Activated CD4-positive, alpha-beta memory T cell treated with anti-CD3 and anti-CD28 coated beads, Interleukin-2, amount 10 ng/mL, durations not matched to agents 7 days and 5 days (primary cell): ENCODE data around the gene ATP8A1. TPM values are rescaled to one million over a fixed set of nuclear protein-coding genes. Genes with fewer than 3 reads are reported as not detected.
A peak's percentile ranks its signal among the peaks of the same experiment; 100 is the strongest.
"Not testable (repeated sequence)": the region's sequence is repeated elsewhere in the genome, so short reads cannot be mapped to it uniquely, and the experiment has no call there.

Experiments used
- CTCF ChIA-PET: fragments of 350-600 bp; sonication (Branson Sonifier 250); formaldehyde crosslinking; loops from one replicate; lab custom pipeline; 2021; ENCODE audit warnings: antibody characterized with exemption, inconsistent platforms; lab: Charles Lee
- POLR2A ChIA-PET: fragments of 350-600 bp; sonication (Branson Sonifier 250); formaldehyde crosslinking; loops from one replicate; lab custom pipeline; 2021; ENCODE audit warnings: antibody characterized with exemption; lab: Charles Lee
- DNase-seq: peaks from one replicate; pipeline ENCODE4 v3.0.0-alpha.2; 2020
- H3K27ac Mint-ChIP-seq: one replicate; pipeline ENCODE4 v1.8.0; 2021; ENCODE audit warnings: mild to moderate bottlenecking, mixed read lengths
- H3K27me3 Mint-ChIP-seq: one replicate; pipeline ENCODE4 v1.8.0; 2021; ENCODE audit warnings: mixed read lengths
- H3K36me3 Mint-ChIP-seq: one replicate; pipeline ENCODE4 v1.8.0; 2021; ENCODE audit warnings: low read depth, mixed read lengths
- H3K4me1 Mint-ChIP-seq: one replicate; pipeline ENCODE4 v1.8.0; 2021; ENCODE audit warnings: mixed read lengths
- H3K4me3 Mint-ChIP-seq: one replicate; pipeline ENCODE4 v1.8.0; 2021; ENCODE audit warnings: mild to moderate bottlenecking, mixed read lengths
- H3K9me3 Mint-ChIP-seq: one replicate; pipeline ENCODE4 v1.8.0; 2021; ENCODE audit warnings: mixed read lengths
- total RNA-seq, 2 experiments: library from RNA; stranded (reverse); gene quantifications; one replicate each; pipeline ENCODE4 v1.2.3, GENCODE V29; 2021

The ATP8A1 gene
- total RNA-seq, 2 experiments from 2014 or later, result 18.7 to 19.8 TPM

GRCh38 chr4:42397635-42398170, 259.2 kb downstream of the ATP8A1 start:
- CTCF ChIA-PET, result interaction anchor here (0.6 to 1.5 kb wide), 2 partner anchors 26 to 122 kb away, joined by 3 read pairs; no protein-coding TSS in a partner anchor

GRCh38 chr4:42396752-42397634, 259.9 kb downstream of the ATP8A1 start, which contains the start of gene SHISA3:
Gene SHISA3, plus strand, starts transcription at chr4:42397488. Its CDS starts 569 bp downstream, at chr4:42398057.
- peak; percentile 38 for DNase-seq
- ChIA-PET POLR2A (interaction anchor here (0.6 kb wide), 1 partner anchor 435 kb away, joined by 3 read pairs; no protein-coding TSS in a partner anchor), CTCF (interaction anchor here (0.6 to 0.7 kb wide), 2 partner anchors 25 to 122 kb away, joined by 3 read pairs; no protein-coding TSS in a partner anchor)
- no peaks in the 10 kb centered on the region for H3K9me3 Mint-ChIP-seq
- no peaks in the 10 kb centered on the region for H3K36me3 Mint-ChIP-seq
- H3K4me1 Mint-ChIP-seq, result peaks cover 21% of the 10 kb centered on the region
- peaks cover 67% of the 10 kb centered on the region for H3K27me3 Mint-ChIP-seq
- H3K4me3 Mint-ChIP-seq, result peak within 1 kb of the TSS; percentile 69
- no peak within 1 kb of the TSS for H3K27ac Mint-ChIP-seq

More at GRCh38 chr4:42397635-42398170, 259.2 kb downstream of the ATP8A1 start:
- Mint-ChIP-seq H3K27me3 (peaks cover 67% of the 10 kb centered on the region), H3K27ac (no peak overlapping the region), H3K4me3 (peak overlapping the region; percentile 69), H3K4me1 (peaks cover 21% of the 10 kb centered on the region), H3K36me3 (no peaks in the 10 kb centered on the region), H3K9me3 (no peaks in the 10 kb centered on the region)
- no peak for DNase-seq
- POLR2A ChIA-PET, result interaction anchor here (0.6 kb wide), 1 partner anchor 436 kb away, joined by 3 read pairs; no protein-coding TSS in a partner anchor

- ChIA-PET CTCF (interaction anchor here (0.6 to 0.7 kb wide), 2 partner anchors 13 to 24 kb away, joined by 3 read pairs; no protein-coding TSS in a partner anchor), POLR2A (no interaction called here)
- H3K4me3 Mint-ChIP-seq, result peak overlapping the region; percentile 69
- H3K36me3 Mint-ChIP-seq, result no peaks in the 10 kb centered on the region
- no peak overlapping the region for H3K27ac Mint-ChIP-seq
- peaks cover 64% of the 10 kb centered on the region for H3K27me3 Mint-ChIP-seq
- DNase-seq, result no peak
- H3K9me3 Mint-ChIP-seq, result no peaks in the 10 kb centered on the region
- H3K4me1 Mint-ChIP-seq, result peaks cover 21% of the 10 kb centered on the region
Measured at GRCh38 chr4:42396361-42396751, 260.5 kb downstream of the ATP8A1 start.

- CTCF ChIA-PET, result interaction anchor here (0.6 kb wide), 1 partner anchor 14 kb away, joined by 3 read pairs; no protein-coding TSS in a partner anchor
- no peak overlapping the region for H3K27ac Mint-ChIP-seq
- H3K27me3 Mint-ChIP-seq, result peaks cover 56% of the 10 kb centered on the region
- peaks cover 21% of the 10 kb centered on the region for H3K4me1 Mint-ChIP-seq
- H3K36me3 Mint-ChIP-seq, result no peaks in the 10 kb centered on the region
- POLR2A ChIA-PET, result no interaction called here
- no peak overlapping the region for H3K4me3 Mint-ChIP-seq
- no peaks in the 10 kb centered on the region for H3K9me3 Mint-ChIP-seq
- DNase-seq, result no peak
Measured at GRCh38 chr4:42395595-42395994, 261.3 kb downstream of the ATP8A1 start.

GRCh38 chr4:42392436-42392835, 264.5 kb downstream of the ATP8A1 start:
- Mint-ChIP-seq H3K9me3 (no peaks in the 10 kb centered on the region), H3K27ac (no peak overlapping the region), H3K36me3 (no peaks in the 10 kb centered on the region), H3K27me3 (peaks cover 31% of the 10 kb centered on the region), H3K4me3 (no peak overlapping the region), H3K4me1 (peaks cover 11% of the 10 kb centered on the region)
- ChIA-PET POLR2A (no interaction called here), CTCF (no interaction called here)
- DNase-seq, result no peak

GRCh38 chr4:42391981-42392380, 264.9 kb downstream of the ATP8A1 start:
- H3K27me3 Mint-ChIP-seq, result peaks cover 26% of the 10 kb centered on the region
- POLR2A ChIA-PET, result no interaction called here
- H3K36me3 Mint-ChIP-seq, result no peaks in the 10 kb centered on the region
- CTCF ChIA-PET, result no interaction called here
- no peak overlapping the region for H3K4me3 Mint-ChIP-seq
- H3K27ac Mint-ChIP-seq, result no peak overlapping the region
- no peak for DNase-seq
- peaks cover 7% of the 10 kb centered on the region for H3K4me1 Mint-ChIP-seq
- H3K9me3 Mint-ChIP-seq, result no peaks in the 10 kb centered on the region

GRCh38 chr4:42391355-42391664, 265.6 kb downstream of the ATP8A1 start:
- Mint-ChIP-seq H3K27me3 (peaks cover 20% of the 10 kb centered on the region), H3K36me3 (no peaks in the 10 kb centered on the region), H3K4me3 (no peak overlapping the region), H3K9me3 (no peaks in the 10 kb centered on the region), H3K27ac (no peak overlapping the region), H3K4me1 (peaks cover under 1% of the 10 kb centered on the region)
- CTCF ChIA-PET, result no interaction called here
- POLR2A ChIA-PET, result no interaction called here
- no peak for DNase-seq

- Mint-ChIP-seq H3K4me1 (no peaks in the 10 kb centered on the region), H3K27me3 (peaks cover 17% of the 10 kb centered on the region), H3K9me3 (no peaks in the 10 kb centered on the region), H3K4me3 (no peak overlapping the region), H3K27ac (no peak overlapping the region), H3K36me3 (no peaks in the 10 kb centered on the region)
- ChIA-PET CTCF (no interaction called here), POLR2A (no interaction called here)
- DNase-seq, result no peak
Measured at GRCh38 chr4:42390622-42391354, 266.1 kb downstream of the ATP8A1 start.

- H3K9me3 Mint-ChIP-seq, result no peaks in the 10 kb centered on the region
- POLR2A ChIA-PET, result no interaction called here
Measured at GRCh38 chr4:42385516-42385915, 271.4 kb downstream of the ATP8A1 start.

GRCh38 chr4:42381666-42382065, 275.2 kb downstream of the ATP8A1 start:
- Mint-ChIP-seq H3K27ac (no peak overlapping the region), H3K36me3 (no peaks in the 10 kb centered on the region), H3K9me3 (no peaks in the 10 kb centered on the region), H3K4me1 (no peaks in the 10 kb centered on the region), H3K27me3 (peaks cover 15% of the 10 kb centered on the region), H3K4me3 (no peak overlapping the region)
- ChIA-PET POLR2A (no interaction called here), CTCF (interaction anchor here (1.6 kb wide), 1 partner anchor 11 kb away, joined by 3 read pairs; no protein-coding TSS in a partner anchor)
- no peak for DNase-seq

More at GRCh38 chr4:42385516-42385915, 271.4 kb downstream of the ATP8A1 start:
- Mint-ChIP-seq H3K36me3 (no peaks in the 10 kb centered on the region), H3K27me3 (peaks cover 9% of the 10 kb centered on the region), H3K27ac (no peak overlapping the region), H3K4me3 (no peak overlapping the region), H3K4me1 (no peaks in the 10 kb centered on the region)
- CTCF ChIA-PET, result no interaction called here
- no peak for DNase-seq

GRCh38 chr4:42377497-42377896, 279.4 kb downstream of the ATP8A1 start:
- CTCF ChIA-PET, result no interaction called here
- Mint-ChIP-seq H3K27me3 (peaks cover 23% of the 10 kb centered on the region), H3K4me3 (no peak overlapping the region), H3K4me1 (no peaks in the 10 kb centered on the region), H3K9me3 (no peaks in the 10 kb centered on the region), H3K36me3 (no peaks in the 10 kb centered on the region), H3K27ac (no peak overlapping the region)
- DNase-seq, result no peak
- POLR2A ChIA-PET, result no interaction called here

GRCh38 chr4:42372303-42372702, 284.6 kb downstream of the ATP8A1 start:
- peaks cover 11% of the 10 kb centered on the region for H3K27me3 Mint-ChIP-seq
- H3K27ac Mint-ChIP-seq, H3K9me3 Mint-ChIP-seq, H3K4me3 Mint-ChIP-seq, H3K36me3 Mint-ChIP-seq, H3K4me1 Mint-ChIP-seq, DNase-seq, POLR2A ChIA-PET: not testable (repeated sequence)
- CTCF ChIA-PET, result interaction anchor here (1.0 to 5.1 kb wide), 6 partner anchors 23 to 152 kb away, joined by 3 to 56 read pairs (median 3); no protein-coding TSS in a partner anchor
